ENCODE data around the gene FNDC5.
A peak's percentile ranks its signal among the peaks of the same experiment; 100 is the strongest.

FNDC5 gene

DNA sequence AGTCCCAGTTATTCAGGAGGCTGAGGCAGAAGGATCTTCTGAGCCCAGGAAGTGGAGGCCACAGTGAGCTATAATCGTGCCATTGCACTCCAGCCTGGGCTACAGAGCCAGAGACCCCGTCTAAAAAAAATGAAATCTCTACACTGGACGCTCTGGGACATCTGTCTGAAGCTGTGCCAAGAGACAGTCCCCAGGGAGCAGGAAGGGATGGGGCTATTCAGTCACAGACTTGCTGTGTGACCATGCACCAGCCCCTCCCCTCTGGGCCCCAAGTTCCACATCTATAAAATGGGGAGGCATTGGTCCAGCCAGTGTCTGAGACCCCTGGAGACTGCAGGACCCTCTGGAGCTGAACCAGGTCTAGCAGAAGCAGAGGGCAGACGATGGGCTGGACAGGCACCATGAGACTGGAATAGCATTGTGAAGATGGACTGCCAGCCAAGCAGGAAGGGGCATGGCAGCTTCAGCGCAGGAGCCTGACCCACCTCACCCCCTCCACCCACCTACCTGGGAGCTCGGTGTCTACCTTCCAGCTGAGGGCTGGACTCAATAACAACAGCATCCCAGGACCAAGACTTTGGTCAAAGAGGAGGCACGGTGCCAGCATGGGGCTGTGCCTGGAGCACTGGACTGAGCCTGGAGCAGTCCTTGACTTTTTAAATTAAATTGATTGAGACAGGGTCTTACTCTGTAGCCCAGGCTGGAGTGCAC is 29.0 kb upstream of the FNDC5 start:
- no CpG with 5 or more reads among the region's 7 CpGs for WGBS, 2 donors (ENCODE audit: extremely low coverage in 2 of 2, insufficient read length in 2 of 2, insufficient replicate concordance in 1 of 2)
- peak overlapping the region; percentile 59 for H4K91ac ChIP-seq (ENCODE audit: low read depth, low read length, poor library complexity)
- H4K8ac ChIP-seq (ENCODE audit: low read depth, low read length) = no peak overlapping the region

DNA sequence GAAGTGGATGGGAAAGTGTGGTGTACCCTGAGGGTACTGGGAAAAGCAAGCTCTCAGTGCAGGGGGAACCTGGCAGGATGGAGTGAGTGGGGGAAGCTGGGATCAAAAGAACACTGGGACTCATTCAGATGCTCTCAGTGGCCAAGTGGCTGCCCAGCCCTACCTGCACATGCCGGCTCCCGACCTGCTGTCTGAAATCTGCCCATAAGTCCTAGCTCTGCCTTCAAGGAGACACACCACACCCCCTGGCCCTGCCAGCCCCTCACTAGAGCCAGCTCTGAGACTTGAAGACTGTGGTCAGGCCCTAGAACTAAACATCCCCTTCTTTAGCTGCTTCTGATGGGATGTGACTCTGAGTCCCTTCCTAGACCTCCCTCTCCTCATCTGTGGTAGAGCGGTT is 28.2 kb upstream of the FNDC5 start:
- Histone ChIP-seq H3K79me1 (ENCODE audit: low read depth, low read length) (peaks cover 5% of the 10 kb centered on the region), H3K9ac (ENCODE audit: low read depth, low read length, poor library complexity) (no peak overlapping the region), H3K4me1 (ENCODE audit: control insufficient read depth in 2 of 2, insufficient read depth in 1 of 2, low read depth in 1 of 2, low read length in 2 of 2) (peaks cover 6 to 12% of the 10 kb centered on the region in 2 donors), H3K18ac (ENCODE audit: low read length) (peak overlapping the region; percentile 49), H3K9me3 (replicated peaks in 1 of 2; ENCODE audit: control insufficient read depth in 2 of 2, insufficient read depth in 1 of 2, low read depth in 1 of 2, low read length in 2 of 2) (peaks cover 0 to 4% of the 10 kb centered on the region in 2 donors), H3K36me3 (replicated peaks in 1 of 2; ENCODE audit: control insufficient read depth in 2 of 2, insufficient read depth in 2 of 2, low read length in 2 of 2) (no peaks in the 10 kb centered on the region), H4K91ac (ENCODE audit: low read depth, low read length, poor library complexity) (no peak overlapping the region), H3K27me3 (ENCODE audit: control insufficient read depth in 3 of 3, insufficient read depth in 3 of 3, low read depth in 1 of 3, low read length in 3 of 3) (peaks cover 10 to 83% (median 38%) of the 10 kb centered on the region in 3 experiments), H4K8ac (ENCODE audit: low read depth, low read length) (no peak overlapping the region), H3K23ac (ENCODE audit: low read depth, low read length, poor library complexity) (peak overlapping the region; percentile 83), H3K27ac (replicated peaks; ENCODE audit: low read length) (no peak overlapping the region), H2AFZ (ENCODE audit: low read length) (no peak overlapping the region), H3K4me3 (ENCODE audit: low read length in 2 of 2) (no peak overlapping the region), H2AK5ac (ENCODE audit: low read depth, low read length) (peak overlapping the region; percentile 51), H2BK15ac (ENCODE audit: low read length) (no peak overlapping the region), H2BK12ac (ENCODE audit: low read length) (no peak overlapping the region), H3K4me2 (ENCODE audit: insufficient read depth, low read length, poor library complexity, severe bottlenecking) (no peak overlapping the region), H2BK120ac (ENCODE audit: low read depth, low read length) (no peak overlapping the region), H3K14ac (ENCODE audit: low read length) (no peak overlapping the region), H2BK5ac (ENCODE audit: low read length) (no peak overlapping the region), H3K4ac (ENCODE audit: low read length) (no peak overlapping the region)
- no peak for DNase-seq (ENCODE audit: low spot score)
- no CpG with 5 or more reads among the region's 3 CpGs for WGBS, 2 donors (ENCODE audit: extremely low coverage in 2 of 2, insufficient read length in 2 of 2, insufficient replicate concordance in 1 of 2)

More for the DNA sequence above, 29.0 kb upstream of the FNDC5 start:
- H2BK120ac ChIP-seq (ENCODE audit: low read depth, low read length) = no peak overlapping the region
- no peak overlapping the region for H3K27ac ChIP-seq (replicated peaks; ENCODE audit: low read length)
- H2AFZ ChIP-seq (ENCODE audit: low read length) = no peak overlapping the region
- no peak for DNase-seq (ENCODE audit: low spot score)
- H3K79me1 ChIP-seq (ENCODE audit: low read depth, low read length) = peaks cover 5% of the 10 kb centered on the region
- H3K4me2 ChIP-seq (ENCODE audit: insufficient read depth, low read length, poor library complexity, severe bottlenecking) = no peak overlapping the region
- no peak overlapping the region for H3K4ac ChIP-seq (ENCODE audit: low read length)
- peaks cover 10 to 80% (median 38%) of the 10 kb centered on the region in 3 experiments for H3K27me3 ChIP-seq (ENCODE audit: control insufficient read depth in 3 of 3, insufficient read depth in 3 of 3, low read depth in 1 of 3, low read length in 3 of 3)
- H2AK5ac ChIP-seq (ENCODE audit: low read depth, low read length) = peak overlapping the region; percentile 87
- H2BK15ac ChIP-seq (ENCODE audit: low read length) = peak overlapping the region; percentile 70
- no peak overlapping the region for H2BK12ac ChIP-seq (ENCODE audit: low read length)
- H3K14ac ChIP-seq (ENCODE audit: low read length) = no peak overlapping the region
- peak overlapping the region; percentile 75 for H3K23ac ChIP-seq (ENCODE audit: low read depth, low read length, poor library complexity)
- no peaks in the 10 kb centered on the region for H3K36me3 ChIP-seq (replicated peaks in 1 of 2; ENCODE audit: control insufficient read depth in 2 of 2, insufficient read depth in 2 of 2, low read length in 2 of 2)
- H3K9me3 ChIP-seq (replicated peaks in 1 of 2; ENCODE audit: control insufficient read depth in 2 of 2, insufficient read depth in 1 of 2, low read depth in 1 of 2, low read length in 2 of 2) = peaks cover 0 to 4% of the 10 kb centered on the region in 2 donors
- no peak overlapping the region for H3K9ac ChIP-seq (ENCODE audit: low read depth, low read length, poor library complexity)
- H3K4me3 ChIP-seq (ENCODE audit: low read length in 2 of 2) = no peak overlapping the region
- no peak overlapping the region for H2BK5ac ChIP-seq (ENCODE audit: low read length)
- peak overlapping the region; percentile 33 for H3K18ac ChIP-seq (ENCODE audit: low read length)
- peaks cover 2 to 9% of the 10 kb centered on the region in 2 donors for H3K4me1 ChIP-seq (ENCODE audit: control insufficient read depth in 2 of 2, insufficient read depth in 1 of 2, low read depth in 1 of 2, low read length in 2 of 2)

GRCh38 chr1:32898056-32898455 is 27.3 kb upstream of the FNDC5 start:
- no peak overlapping the region for H3K4ac ChIP-seq (ENCODE audit: low read length)

More at GRCh38 chr1:32898056-32898455, 27.3 kb upstream of the FNDC5 start:
- peaks cover 5% of the 10 kb centered on the region for H3K79me1 ChIP-seq (ENCODE audit: low read depth, low read length)
- H2BK5ac ChIP-seq (ENCODE audit: low read length) = no peak overlapping the region
- H2AFZ ChIP-seq (ENCODE audit: low read length) = no peak overlapping the region
- no peak overlapping the region for H4K91ac ChIP-seq (ENCODE audit: low read depth, low read length, poor library complexity)
- H2BK120ac ChIP-seq (ENCODE audit: low read depth, low read length) = no peak overlapping the region
- no peak overlapping the region for H2AK5ac ChIP-seq (ENCODE audit: low read depth, low read length)
- H2BK15ac ChIP-seq (ENCODE audit: low read length) = no peak overlapping the region
- no peak overlapping the region for H3K4me2 ChIP-seq (ENCODE audit: insufficient read depth, low read length, poor library complexity, severe bottlenecking)
- H3K9ac ChIP-seq (ENCODE audit: low read depth, low read length, poor library complexity) = no peak overlapping the region
- peaks cover 10 to 80% (median 38%) of the 10 kb centered on the region in 3 experiments for H3K27me3 ChIP-seq (ENCODE audit: control insufficient read depth in 3 of 3, insufficient read depth in 3 of 3, low read depth in 1 of 3, low read length in 3 of 3)
- H3K9me3 ChIP-seq (replicated peaks in 1 of 2; ENCODE audit: control insufficient read depth in 2 of 2, insufficient read depth in 1 of 2, low read depth in 1 of 2, low read length in 2 of 2) = peaks cover 0 to 4% of the 10 kb centered on the region in 2 donors
- no peak overlapping the region for H2BK12ac ChIP-seq (ENCODE audit: low read length)
- no peak overlapping the region for H3K27ac ChIP-seq (replicated peaks; ENCODE audit: low read length)
- H3K14ac ChIP-seq (ENCODE audit: low read length) = no peak overlapping the region
- peaks cover 11 to 12% of the 10 kb centered on the region in 2 donors for H3K4me1 ChIP-seq (ENCODE audit: control insufficient read depth in 2 of 2, insufficient read depth in 1 of 2, low read depth in 1 of 2, low read length in 2 of 2)
- H4K8ac ChIP-seq (ENCODE audit: low read depth, low read length) = no peak overlapping the region
- WGBS, 2 donors (ENCODE audit: extremely low coverage in 2 of 2, insufficient read length in 2 of 2, insufficient replicate concordance in 1 of 2) = no CpG with 5 or more reads among the region's 9 CpGs
- H3K36me3 ChIP-seq (replicated peaks in 1 of 2; ENCODE audit: control insufficient read depth in 2 of 2, insufficient read depth in 2 of 2, low read length in 2 of 2) = no peaks in the 10 kb centered on the region
- H3K18ac ChIP-seq (ENCODE audit: low read length) = peak overlapping the region; percentile 58
- DNase-seq (ENCODE audit: low spot score) = no peak
- H3K4me3 ChIP-seq (ENCODE audit: low read length in 2 of 2) = no peak overlapping the region
- H3K23ac ChIP-seq (ENCODE audit: low read depth, low read length, poor library complexity) = peak overlapping the region; percentile 94

Data from neuronal stem cell (in vitro differentiated cells).